ENCODE measurements around the gene DGKH. TPM values are rescaled to one million over a fixed set of nuclear protein-coding genes. Genes with fewer than 3 reads are reported as not detected.

DGKH gene
- total and polyA plus RNA-seq, 9 of the 15 experiments (the other 6 are each of a cell fraction or from before 2014, with no cell fraction given): 0.38 to 4.4 (median 3.1) TPM

GRCh38 chr13:42027286-42027685, 21.2 kb upstream of the DGKH start:
- no TSS peak for BruUV-seq (replicated peaks)
- POLR2A ChIA-PET: no interaction called here
- Histone ChIP-seq H3K4me3 (no peak overlapping the region), H3K79me2 (ENCODE audit: control insufficient read depth, insufficient read depth, low read length) (no peaks in the 10 kb centered on the region), H3K36me3 (ENCODE audit: control insufficient read depth, insufficient read depth, low read length) (no peaks in the 10 kb centered on the region), H3K9ac (ENCODE audit: insufficient read depth in 1 of 2, low read depth in 2 of 2, low read length in 2 of 2) (no peak overlapping the region), H3K27me3 (ENCODE audit: control insufficient read depth in 2 of 2, insufficient read depth in 2 of 2, low read length in 2 of 2) (peaks cover 0 to 4% of the 10 kb centered on the region in 2 experiments; a peak in 2 of 5 replicates), H3K4me2 (ENCODE audit: insufficient read depth, low read length) (no peak overlapping the region), H4K20me1 (replicated peaks; ENCODE audit: control insufficient read depth, insufficient read depth, low read length) (no peaks in the 10 kb centered on the region), H2AFZ (ENCODE audit: low read depth, low read length) (no peak overlapping the region), H3K9me3 (replicated peaks; ENCODE audit: control insufficient read depth, insufficient read depth, low read depth, low read length) (no peaks in the 10 kb centered on the region), H3K9me1 (ENCODE audit: control insufficient read depth, insufficient read depth, low read length) (no peaks in the 10 kb centered on the region), H3K4me1 (replicated peaks in 1 of 2; ENCODE audit: control insufficient read depth in 2 of 2, insufficient read depth in 2 of 2, low read length in 2 of 2) (no peaks in the 10 kb centered on the region), H3K27ac (ENCODE audit: extremely low read depth, low read depth, low read length) (no peak overlapping the region)
- CTCF ChIA-PET (ENCODE audit: low intra/inter-chr PET ratio): no interaction called here
- in situ Hi-C loops (cut with MboI) (no loop called here), intact Hi-C loops (cut with micrococcal nuclease) (no loop called here)
- ATAC-seq (no peak), FAIRE-seq (no peak), DNase-seq (ENCODE audit: extremely low read depth in 1 of 4, low spot score in 3 of 4) (no peak)
- TF ChIP-seq BRD4 (IDR thresholded peaks at IDR 0.05) (no peak), EZH2 (IDR thresholded peaks at IDR 0.05; ENCODE audit: borderline replicate concordance, low read depth, low read length) (no peak), SRSF1 (IDR thresholded peaks at IDR 0.05; ENCODE audit: low read depth, low read length) (no peak), PRPF4 (IDR thresholded peaks at IDR 0.05; ENCODE audit: insufficient read depth, low read depth, low read length, poor library complexity, severe bottlenecking) (no peak), ZFPM2 (CRISPR knock-in tag; IDR thresholded peaks at IDR 0.05) (no peak), FOXK2 (conservative IDR thresholded peaks at IDR 0.05 in 1 of 2, IDR thresholded peaks at IDR 0.05 in 1 of 2; ENCODE audit: low read depth in 2 of 2) (no peak), TEAD4 (IDR thresholded peaks at IDR 0.05; ENCODE audit: low read length) (no peak), TEAD4 (CRISPR knock-in tag; IDR thresholded peaks at IDR 0.05; ENCODE audit: borderline replicate concordance) (no peak), ZNF3 (CRISPR knock-in tag; IDR thresholded peaks at IDR 0.05) (no peak), ZBTB33 (CRISPR knock-in tag; IDR thresholded peaks at IDR 0.05) (no peak)
- TF ChIP-seq, protein P1, sequence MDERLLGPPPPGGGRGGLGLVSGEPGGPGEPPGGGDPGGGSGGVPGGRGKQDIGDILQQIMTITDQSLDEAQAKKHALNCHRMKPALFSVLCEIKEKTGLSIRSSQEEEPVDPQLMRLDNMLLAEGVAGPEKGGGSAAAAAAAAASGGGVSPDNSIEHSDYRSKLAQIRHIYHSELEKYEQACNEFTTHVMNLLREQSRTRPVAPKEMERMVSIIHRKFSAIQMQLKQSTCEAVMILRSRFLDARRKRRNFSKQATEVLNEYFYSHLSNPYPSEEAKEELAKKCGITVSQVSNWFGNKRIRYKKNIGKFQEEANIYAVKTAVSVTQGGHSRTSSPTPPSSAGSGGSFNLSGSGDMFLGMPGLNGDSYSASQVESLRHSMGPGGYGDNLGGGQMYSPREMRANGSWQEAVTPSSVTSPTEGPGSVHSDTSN (CRISPR knock-in tag; IDR thresholded peaks at IDR 0.05; ENCODE audit: low read depth): no peak
- TF ChIP-seq, protein P1 (tag; conservative IDR thresholded peaks at IDR 0.05; ENCODE audit: low read depth): no peak

Measured in K562 (cell line).